Mucosa of rectum (tissue), 2 donors: ENCODE data around the gene MAN1A1.

Experiments
- H3K27ac ChIP-seq, 2 donors: one replicate each; pipeline ENCODE4 v1.7.0; 2013; ENCODE audit warnings: inconsistent platforms in 2 of 2, low read depth in 2 of 2, low read length in 2 of 2
- H3K27me3 ChIP-seq, 2 donors: one replicate each; pipeline ENCODE4 v1.7.0; 2013; ENCODE audit warnings: low read length in 2 of 2; ENCODE audit not compliant: control insufficient read depth in 2 of 2, insufficient read depth in 2 of 2
- H3K36me3 ChIP-seq, 2 donors: one replicate each; pipeline ENCODE4 v1.7.0; 2013; ENCODE audit warnings: low read length in 2 of 2; ENCODE audit not compliant: control insufficient read depth in 2 of 2, insufficient read depth in 2 of 2
- H3K4me1 ChIP-seq, 2 donors: one replicate each; pipeline ENCODE4 v1.7.0; 2013; ENCODE audit warnings: low read length in 2 of 2, mild to moderate bottlenecking in 1 of 2; ENCODE audit not compliant: control insufficient read depth in 2 of 2, insufficient read depth in 2 of 2
- H3K4me3 ChIP-seq, 2 donors: one replicate each; pipeline ENCODE4 v1.7.0; 2013; ENCODE audit warnings: low read length in 2 of 2
- H3K9ac ChIP-seq, 2 donors: one replicate each; pipeline ENCODE4 v1.7.0; 2013; ENCODE audit warnings: low read length in 2 of 2, low read depth in 1 of 2, mild to moderate bottlenecking in 1 of 2
- H3K9me3 ChIP-seq, 2 donors: one replicate each; pipeline ENCODE4 v1.7.0; 2013; ENCODE audit warnings: low read length in 2 of 2; ENCODE audit not compliant: control insufficient read depth in 2 of 2
- donor health status: healthy.
- donor health status: Normal muscosa, but diverticular disease.

Gene MAN1A1

GRCh38 chr6:119262612-119263011 is 86.9 kb downstream of the MAN1A1 start:
- Histone ChIP-seq H3K9ac (no peak overlapping the region), H3K9me3 (no peaks in the 10 kb centered on the region), H3K27ac (no peak overlapping the region), H3K27me3 (no peaks in the 10 kb centered on the region), H3K4me3 (no peak overlapping the region), H3K36me3 (no peaks in the 10 kb centered on the region), H3K4me1 (no peaks in the 10 kb centered on the region)

GRCh38 chr6:119261944-119262284 is 87.6 kb downstream of the MAN1A1 start:
- Histone ChIP-seq H3K4me3 (no peak overlapping the region), H3K9me3 (no peaks in the 10 kb centered on the region), H3K27me3 (no peaks in the 10 kb centered on the region), H3K4me1 (no peaks in the 10 kb centered on the region), H3K36me3 (no peaks in the 10 kb centered on the region), H3K27ac (no peak overlapping the region), H3K9ac (no peak overlapping the region)

- Histone ChIP-seq H3K4me1 (no peaks in the 10 kb centered on the region), H3K4me3 (no peak overlapping the region), H3K27ac (no peak overlapping the region), H3K27me3 (no peaks in the 10 kb centered on the region), H3K9me3 (no peaks in the 10 kb centered on the region), H3K9ac (no peak overlapping the region), H3K36me3 (no peaks in the 10 kb centered on the region)
Observed at GRCh38 chr6:119259027-119259426, 90.5 kb downstream of the MAN1A1 start.

GRCh38 chr6:119257726-119258125 is 91.8 kb downstream of the MAN1A1 start:
- Histone ChIP-seq H3K27ac (no peak overlapping the region), H3K36me3 (no peaks in the 10 kb centered on the region), H3K4me3 (no peak overlapping the region), H3K4me1 (no peaks in the 10 kb centered on the region), H3K9ac (no peak overlapping the region), H3K27me3 (no peaks in the 10 kb centered on the region), H3K9me3 (no peaks in the 10 kb centered on the region)

- no peak overlapping the region for H3K4me3 ChIP-seq
- no peak overlapping the region for H3K27ac ChIP-seq
- H3K27me3 ChIP-seq, result no peaks in the 10 kb centered on the region
- H3K9ac ChIP-seq, result no peak overlapping the region
- H3K36me3 ChIP-seq, result no peaks in the 10 kb centered on the region
- no peaks in the 10 kb centered on the region for H3K9me3 ChIP-seq
- H3K4me1 ChIP-seq, result no peaks in the 10 kb centered on the region
Observed at GRCh38 chr6:119256978-119257462, 92.5 kb downstream of the MAN1A1 start.

GRCh38 chr6:119256392-119256791 is 93.2 kb downstream of the MAN1A1 start:
- Histone ChIP-seq H3K27me3 (no peaks in the 10 kb centered on the region), H3K36me3 (no peaks in the 10 kb centered on the region), H3K9me3 (no peaks in the 10 kb centered on the region), H3K9ac (no peak overlapping the region), H3K4me1 (no peaks in the 10 kb centered on the region), H3K4me3 (no peak overlapping the region), H3K27ac (no peak overlapping the region)

GRCh38 chr6:119255492-119255891 is 94.1 kb downstream of the MAN1A1 start:
- Histone ChIP-seq H3K4me1 (no peaks in the 10 kb centered on the region), H3K36me3 (no peaks in the 10 kb centered on the region), H3K4me3 (no peak overlapping the region), H3K27me3 (no peaks in the 10 kb centered on the region), H3K9ac (no peak overlapping the region), H3K27ac (no peak overlapping the region), H3K9me3 (no peaks in the 10 kb centered on the region)

GRCh38 chr6:119250036-119250435 is 99.5 kb downstream of the MAN1A1 start:
- Histone ChIP-seq H3K27me3 (no peaks in the 10 kb centered on the region), H3K4me1 (no peaks in the 10 kb centered on the region), H3K36me3 (peaks cover 0 to 15% of the 10 kb centered on the region in 2 donors), H3K9me3 (no peaks in the 10 kb centered on the region), H3K9ac (no peak overlapping the region), H3K27ac (no peak overlapping the region), H3K4me3 (no peak overlapping the region)

- Histone ChIP-seq H3K36me3 (peaks cover 0 to 15% of the 10 kb centered on the region in 2 donors), H3K27ac (no peak overlapping the region), H3K9me3 (no peaks in the 10 kb centered on the region), H3K27me3 (no peaks in the 10 kb centered on the region), H3K4me1 (no peaks in the 10 kb centered on the region), H3K4me3 (no peak overlapping the region), H3K9ac (no peak overlapping the region)
Observed at GRCh38 chr6:119249319-119249718, 100.2 kb downstream of the MAN1A1 start.

- H3K27me3 ChIP-seq, result no peaks in the 10 kb centered on the region
- no peaks in the 10 kb centered on the region for H3K9me3 ChIP-seq
- no peak overlapping the region for H3K9ac ChIP-seq
- H3K4me1 ChIP-seq, result no peaks in the 10 kb centered on the region
- no peak overlapping the region for H3K4me3 ChIP-seq
- H3K36me3 ChIP-seq, result peaks cover 0 to 15% of the 10 kb centered on the region in 2 donors
- H3K27ac ChIP-seq, result no peak overlapping the region
Observed at GRCh38 chr6:119247504-119247903, 102.1 kb downstream of the MAN1A1 start.

GRCh38 chr6:119243657-119244056 is 105.9 kb downstream of the MAN1A1 start:
- no peak overlapping the region for H3K4me3 ChIP-seq
- H3K27ac ChIP-seq, result no peak overlapping the region
- peaks cover 0 to 2% of the 10 kb centered on the region in 2 donors for H3K4me1 ChIP-seq
- H3K27me3 ChIP-seq, result no peaks in the 10 kb centered on the region
- no peaks in the 10 kb centered on the region for H3K9me3 ChIP-seq
- H3K36me3 ChIP-seq, result peaks cover 0 to 18% of the 10 kb centered on the region in 2 donors
- no peak overlapping the region for H3K9ac ChIP-seq
